ENCODE data around the gene ATXN10.
"Not testable (repeated sequence)": the region's sequence is repeated elsewhere in the genome, so short reads cannot be mapped to it uniquely, and the experiment has no call there.

ATXN10 gene

DNA sequence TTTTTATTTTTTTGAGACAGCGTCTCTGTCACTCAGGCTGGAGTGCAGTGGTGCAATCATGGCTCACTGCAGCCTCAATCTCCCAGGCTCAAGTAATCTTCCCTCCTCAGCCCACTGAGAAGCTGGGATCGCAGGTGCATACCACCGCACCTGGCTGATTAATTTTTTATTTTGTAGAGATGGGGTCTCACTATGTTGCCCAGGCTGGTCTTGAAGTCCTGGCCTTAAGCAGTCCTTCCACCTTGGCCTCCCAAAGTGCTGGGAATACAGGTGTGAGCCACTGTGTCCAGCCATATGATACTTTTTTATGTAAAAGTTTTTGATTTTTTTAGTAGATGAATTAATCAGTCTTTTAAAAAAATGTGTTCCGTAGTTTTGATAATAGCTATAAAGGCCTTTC, 42.8 kb downstream of the ATXN10 start:
- not testable (repeated sequence) for DNase-seq

DNA sequence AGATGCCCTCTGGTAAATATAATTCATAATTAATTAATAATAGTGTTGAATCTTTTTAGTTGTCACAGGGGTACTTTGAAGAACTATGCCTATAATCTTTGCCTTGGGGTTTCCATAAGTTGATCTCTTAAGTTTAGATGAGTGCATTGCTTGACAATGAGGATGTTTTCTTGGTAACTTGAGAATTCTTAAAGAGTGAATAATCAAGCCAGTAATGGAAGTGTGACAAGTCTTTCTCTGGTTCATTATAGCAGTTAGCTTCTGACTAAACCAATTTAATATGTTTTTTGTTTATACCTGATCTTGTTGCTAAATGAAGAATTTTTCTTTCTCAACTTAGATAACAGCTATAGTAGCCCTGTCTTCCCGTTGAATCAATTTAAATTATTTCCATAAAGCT, 46.2 kb downstream of the ATXN10 start:
- DNase-seq: no peak

DNA sequence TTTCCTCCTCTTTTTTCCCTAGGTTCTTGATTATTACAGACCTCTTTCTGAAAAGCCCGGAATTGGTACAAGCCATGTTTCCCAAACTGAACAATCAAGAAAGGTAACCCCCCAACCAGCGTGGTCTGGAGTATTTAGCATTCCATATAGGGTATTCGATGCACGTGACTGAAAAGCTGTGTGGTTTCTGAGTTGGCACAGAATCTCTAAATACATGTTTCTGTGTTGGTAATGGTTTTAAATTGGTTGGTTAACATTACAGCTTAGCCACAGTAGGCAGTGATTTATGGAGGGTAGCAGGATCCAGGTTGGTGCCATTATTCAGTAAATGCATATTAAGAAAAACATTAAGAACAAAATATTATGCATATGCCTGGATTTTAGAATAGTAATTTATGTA, 46.8 kb downstream of the ATXN10 start:
- DNase-seq: no peak

DNA sequence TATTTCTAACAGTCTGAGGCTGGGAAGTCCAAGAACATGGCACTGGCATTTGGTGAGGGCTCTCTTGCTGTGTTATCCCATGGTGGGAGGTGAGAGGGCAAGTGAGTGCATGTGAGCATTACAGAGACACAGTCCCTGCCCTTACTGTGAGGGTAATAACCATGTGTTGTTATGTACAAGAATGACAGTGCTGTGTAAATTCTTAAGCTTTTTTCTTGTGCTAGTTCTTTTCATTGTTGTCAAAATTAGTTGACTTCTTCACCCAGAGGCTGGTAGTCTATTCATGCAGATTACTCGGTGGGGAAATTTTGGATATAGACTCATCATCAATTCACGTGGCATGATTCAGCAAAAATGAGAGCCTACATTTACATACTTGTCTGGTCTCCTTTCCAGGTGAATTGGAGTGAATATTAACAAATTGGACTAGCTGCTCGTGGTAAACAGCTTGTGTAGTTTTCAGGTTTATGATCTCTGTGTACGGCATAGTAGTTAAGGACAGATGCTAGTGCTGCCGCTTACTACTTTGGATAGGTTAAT, 49.3 kb downstream of the ATXN10 start:
- no peak for DNase-seq

DNA sequence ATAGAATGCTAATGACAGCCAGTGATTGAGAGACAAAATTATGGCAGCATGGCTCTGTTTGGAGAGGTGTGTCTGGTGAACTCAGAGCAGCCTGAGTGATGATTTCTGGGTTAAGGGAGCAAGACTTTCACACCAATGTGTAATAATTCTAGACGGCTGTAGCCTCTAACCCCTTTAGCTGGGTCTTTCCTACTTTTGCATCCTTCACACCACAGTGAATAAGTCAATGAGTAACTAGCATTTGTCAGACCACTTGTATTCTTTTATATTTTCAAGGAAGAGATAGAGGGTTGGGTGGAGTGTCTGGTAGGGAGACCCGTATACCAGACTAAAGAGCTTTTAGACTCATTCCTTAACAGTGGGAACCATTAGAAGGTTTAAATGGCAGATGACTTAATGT, 50.4 kb downstream of the ATXN10 start:
- no peak for DNase-seq

DNA sequence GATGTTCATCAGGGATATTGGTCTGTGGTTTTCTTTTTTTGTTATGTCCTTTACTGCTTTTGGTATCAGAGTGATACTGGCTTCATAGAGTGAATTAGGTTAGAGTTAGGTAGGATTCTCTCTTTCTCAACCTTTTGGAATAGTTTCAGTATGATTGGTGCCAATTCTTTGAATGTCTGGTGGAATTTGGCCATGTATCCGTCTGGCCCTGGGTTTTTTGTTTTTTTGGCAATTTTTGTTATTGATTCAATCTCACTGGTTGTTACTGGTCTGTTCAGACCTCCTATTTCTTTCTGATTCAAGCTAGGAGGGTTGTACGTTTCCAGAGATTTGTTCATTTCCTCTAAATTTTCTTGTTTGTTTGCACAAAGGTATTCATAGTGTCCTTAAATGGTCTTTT, 54.4 kb downstream of the ATXN10 start:
- DNase-seq: no peak

DNA sequence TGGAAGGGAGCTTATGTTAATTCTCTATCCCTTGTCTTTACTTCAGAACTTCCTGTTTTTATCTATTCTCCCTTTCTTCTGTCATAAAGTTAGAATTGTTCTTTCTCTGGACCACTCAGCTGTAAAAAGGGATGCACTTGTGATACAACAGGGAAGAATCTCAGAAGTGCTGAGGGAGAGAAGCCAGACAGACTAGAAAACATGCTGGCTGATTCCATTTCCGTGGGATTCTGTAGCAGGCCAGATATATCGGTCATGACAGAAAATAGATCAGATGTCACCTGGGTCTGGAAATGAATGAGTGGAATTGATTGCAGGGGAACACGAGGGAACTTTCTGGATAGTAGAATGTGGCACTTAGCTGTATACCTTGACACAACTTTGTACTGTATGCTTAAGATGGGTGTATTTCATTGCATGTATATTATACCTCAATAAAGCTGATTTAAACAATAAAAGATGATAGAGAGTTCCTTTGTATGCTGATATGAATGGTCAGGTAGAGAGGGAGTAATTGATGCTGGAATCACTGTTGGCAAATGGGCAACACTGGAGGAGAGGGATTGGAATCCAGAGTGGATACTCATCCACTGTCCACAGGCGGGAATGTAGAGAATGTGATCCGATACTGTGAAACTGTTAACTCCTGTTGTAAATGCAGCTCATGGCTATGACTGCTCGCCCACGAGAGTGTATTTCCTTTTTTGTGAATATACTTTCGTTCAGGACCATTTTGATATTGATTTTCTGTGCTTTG, 59.6 kb downstream of the ATXN10 start:
- no peak for DNase-seq

DNA sequence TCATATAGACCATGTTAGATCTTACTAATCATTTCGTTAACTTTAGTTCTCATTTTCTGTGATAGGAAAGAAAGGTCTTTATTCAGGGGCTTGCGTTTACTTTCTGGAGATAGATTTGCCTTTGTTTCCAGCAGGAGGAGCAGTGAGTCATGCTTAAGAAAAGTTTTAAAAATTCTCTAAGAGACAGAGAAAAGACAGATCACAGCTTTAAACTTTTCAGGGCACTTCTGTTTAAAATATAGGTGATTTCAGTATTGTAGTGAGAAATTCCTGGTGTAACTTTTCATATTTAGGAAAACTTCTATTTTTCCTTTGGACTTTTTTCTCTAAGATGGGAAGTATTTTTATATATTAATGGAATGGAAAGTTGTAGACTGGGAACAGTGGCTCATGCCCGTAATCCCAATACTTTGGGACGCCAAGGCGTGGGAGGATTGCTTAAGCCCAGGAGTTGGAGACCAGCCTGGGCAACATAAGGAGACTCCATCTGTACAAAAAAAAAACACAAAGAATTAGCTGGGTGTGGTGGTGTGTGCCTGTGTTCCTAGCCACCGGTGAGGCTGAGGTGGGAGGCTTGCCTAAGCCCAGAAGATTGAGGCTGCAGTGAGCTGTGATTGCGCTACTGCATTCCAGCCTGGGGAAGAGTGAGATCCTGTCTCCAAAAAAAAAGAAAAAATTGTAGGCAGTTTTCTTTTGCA, 60.3 kb downstream of the ATXN10 start:
- DNase-seq: no peak

DNA sequence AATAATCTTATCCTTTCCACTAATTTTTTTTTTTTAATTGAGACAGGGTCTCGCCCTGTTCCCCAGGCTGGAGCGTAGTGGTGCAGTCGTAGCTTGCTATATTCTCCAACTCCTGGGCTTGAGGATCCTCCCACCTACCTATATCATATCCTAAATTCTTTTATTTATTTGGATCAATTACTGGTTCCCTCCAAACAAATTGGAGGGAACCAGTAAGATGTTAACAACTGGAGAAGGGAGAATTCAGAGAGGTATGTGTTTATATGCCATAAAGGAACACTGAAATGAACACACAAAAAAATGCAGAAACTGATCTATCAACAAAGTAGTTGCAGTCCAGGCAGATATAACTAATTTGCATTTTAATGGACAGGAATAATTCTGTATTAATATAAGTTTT, 63.6 kb downstream of the ATXN10 start:
- DNase-seq: no peak

DNA sequence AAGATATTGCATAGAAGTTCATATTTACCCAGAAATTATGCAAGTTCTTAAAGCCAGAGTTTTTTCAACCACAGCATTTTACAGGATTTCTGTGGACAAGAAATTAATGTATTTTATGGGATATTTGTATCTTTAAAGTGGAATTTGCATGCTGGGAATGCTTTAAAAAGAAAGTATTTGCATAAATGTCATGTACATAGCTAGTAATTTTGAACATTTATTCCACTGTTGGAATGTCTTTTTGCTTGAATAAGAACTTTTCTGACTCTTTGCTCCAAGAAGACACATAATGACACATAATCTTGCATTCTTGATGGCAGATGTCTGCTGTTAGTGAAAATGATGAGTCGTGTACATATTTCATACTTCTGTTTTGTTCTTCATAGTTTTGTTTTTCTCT, 66.6 kb downstream of the ATXN10 start:
- DNase-seq: no peak

DNA sequence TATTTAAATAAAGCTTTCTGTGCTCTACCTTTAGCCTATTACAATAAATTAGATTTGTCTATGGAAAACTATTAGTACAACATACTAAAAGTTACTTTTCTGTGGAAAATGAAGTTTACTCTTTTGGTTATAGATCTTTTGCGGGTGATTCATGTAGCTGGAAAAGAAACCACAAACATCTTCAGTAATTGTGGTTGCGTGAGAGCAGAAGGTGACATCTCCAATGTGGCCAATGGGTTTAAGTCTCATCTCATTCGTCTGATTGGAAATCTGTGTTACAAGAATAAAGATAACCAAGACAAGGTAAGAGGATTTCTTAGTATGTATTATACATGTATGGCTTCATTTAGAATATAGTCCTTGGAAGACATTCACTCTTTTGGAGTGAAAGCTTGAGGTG, 68.6 kb downstream of the ATXN10 start:
- DNase-seq: no peak

DNA sequence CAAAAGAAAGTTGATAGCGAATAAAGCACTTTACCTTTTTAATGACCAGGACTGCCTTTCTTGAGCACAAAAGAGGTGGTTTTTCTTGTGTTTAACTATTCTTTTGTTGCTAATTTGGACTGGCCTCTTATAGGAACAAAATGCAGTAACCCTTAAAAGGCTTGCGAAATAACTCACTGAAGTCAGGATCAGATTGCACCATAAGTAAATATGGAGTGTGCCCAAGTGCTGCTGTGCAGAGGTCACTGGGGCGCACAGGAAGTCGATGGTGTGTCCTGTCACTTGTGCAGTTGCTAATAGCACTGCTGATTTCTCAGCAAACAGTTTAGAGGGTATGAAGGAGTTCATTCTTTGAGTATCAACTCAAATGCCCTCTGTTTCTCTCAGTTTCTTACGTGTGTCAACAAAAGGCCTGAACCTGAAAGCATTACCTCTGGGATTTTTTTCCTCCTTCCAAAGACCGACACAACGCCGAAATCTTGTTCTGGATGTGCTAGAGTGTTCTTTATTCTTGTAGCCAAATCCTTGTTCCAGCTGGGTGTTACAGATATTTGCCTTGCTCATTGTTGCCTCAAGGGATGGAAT, 71.3 kb downstream of the ATXN10 start:
- DNase-seq: no peak

DNA sequence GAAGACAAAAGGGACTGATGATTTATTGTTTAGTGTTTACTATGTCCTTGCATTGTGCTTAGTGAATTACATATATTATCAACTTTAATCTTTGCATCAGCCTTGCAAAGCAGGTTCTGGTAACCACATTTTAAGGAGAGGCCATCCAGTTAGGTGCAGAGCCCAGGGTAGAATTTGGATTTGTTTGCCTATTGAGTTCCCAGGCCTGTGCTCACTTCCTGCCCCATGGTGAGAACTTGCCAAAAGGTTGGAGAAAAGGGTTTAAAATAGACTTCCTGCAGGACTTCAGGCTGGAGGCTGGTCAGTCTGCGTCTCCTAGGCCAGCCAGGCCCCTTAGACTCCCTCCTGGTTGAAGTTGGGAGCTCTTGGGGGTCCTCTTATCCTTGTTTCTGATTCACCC, 72.1 kb downstream of the ATXN10 start:
- no peak for DNase-seq

DNA sequence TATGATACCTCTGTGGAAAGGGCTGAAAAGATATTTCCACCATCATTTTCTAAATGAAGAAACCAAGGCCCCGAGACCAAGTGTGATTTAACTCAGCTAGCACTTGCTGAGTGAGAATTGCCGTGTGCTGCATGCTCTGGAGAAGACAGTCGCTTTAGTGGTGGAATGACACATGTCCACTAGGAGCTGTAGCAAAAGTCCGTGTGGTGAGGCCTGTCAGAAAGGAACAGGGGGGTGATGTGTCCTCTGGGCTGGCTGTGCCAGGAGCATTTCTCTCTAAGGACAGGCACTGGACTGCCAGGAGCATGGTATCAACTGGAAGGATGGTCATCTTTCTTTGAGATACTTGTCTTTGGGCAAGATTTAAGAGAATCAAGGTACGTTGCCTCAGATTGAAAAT, 72.8 kb downstream of the ATXN10 start:
- no peak for DNase-seq

DNA sequence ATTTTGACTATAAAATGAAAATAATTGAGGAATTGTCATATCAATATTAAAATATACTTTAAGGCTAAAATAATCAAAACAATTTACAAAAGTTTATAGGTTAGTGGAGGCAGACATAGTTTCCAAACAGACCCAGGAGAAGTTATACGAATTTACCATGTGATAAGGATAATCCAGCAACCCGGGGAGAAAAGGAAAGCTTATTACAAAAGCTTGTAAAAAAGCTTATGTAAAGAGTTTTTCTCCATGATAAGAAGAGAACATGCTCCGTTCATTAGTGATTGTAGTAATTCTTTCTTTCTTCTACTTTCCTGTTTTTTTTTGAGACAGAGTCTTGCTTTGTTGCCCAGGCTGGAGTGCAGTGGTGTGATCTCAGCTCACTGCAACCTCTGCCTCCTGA, 79.0 kb downstream of the ATXN10 start:
- no peak for DNase-seq

DNA sequence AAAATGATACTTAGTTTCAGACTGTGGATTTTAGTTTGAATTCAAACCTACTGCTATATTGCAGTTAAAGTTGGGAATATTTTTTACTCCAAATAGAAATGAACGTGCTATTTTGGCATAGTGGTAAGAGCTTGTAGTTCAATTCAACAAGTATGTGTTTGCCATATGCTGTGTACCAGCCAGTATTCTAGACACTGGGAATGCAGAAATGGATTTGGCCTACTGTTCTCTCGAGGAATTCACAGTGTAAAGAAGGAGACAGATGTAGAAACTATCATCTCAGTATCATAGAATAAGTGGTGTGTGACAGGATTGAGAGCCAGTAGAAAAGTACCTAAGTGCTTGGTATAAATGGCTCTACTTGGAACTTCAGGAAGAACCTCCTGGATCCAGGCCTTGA, 80.4 kb downstream of the ATXN10 start:
- no peak for DNase-seq

DNA sequence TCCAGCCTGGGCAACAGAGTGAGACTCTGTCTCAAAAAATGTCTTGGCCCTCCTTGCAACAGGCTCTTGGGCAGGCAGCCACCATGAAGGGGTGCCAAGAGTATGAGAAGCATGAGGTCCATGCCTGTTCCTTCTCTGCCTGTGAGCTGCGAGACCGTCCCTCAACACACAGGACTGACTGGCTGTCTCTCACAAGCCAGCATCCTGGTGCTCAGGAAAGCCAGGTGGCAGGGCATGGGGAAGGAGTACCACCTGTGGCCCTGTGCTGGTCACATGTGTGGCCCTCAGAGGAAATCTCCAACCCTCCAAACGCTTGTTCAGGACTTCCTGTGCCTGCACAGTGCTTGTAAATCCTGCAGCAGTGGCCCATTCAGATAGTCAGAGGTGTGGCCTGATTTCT, 83.2 kb downstream of the ATXN10 start:
- DNase-seq: no peak

DNA sequence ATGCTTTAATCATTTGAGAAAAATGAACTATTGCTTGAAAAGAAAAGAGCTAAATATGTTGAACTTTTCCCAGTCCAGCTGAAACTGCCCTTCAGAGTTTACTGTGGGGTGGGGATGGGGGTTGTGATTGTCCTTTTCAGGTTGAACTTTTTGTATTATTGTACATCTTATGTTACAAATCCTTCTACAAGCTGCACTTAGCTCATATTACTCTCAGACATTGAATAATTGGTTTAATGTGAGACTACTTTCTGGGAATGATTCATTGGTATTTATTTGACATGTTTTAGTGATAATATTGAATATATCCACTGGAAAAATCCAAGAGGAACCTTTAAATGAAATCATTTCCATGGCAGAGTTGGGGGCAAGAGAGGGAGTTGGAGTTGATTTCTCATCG, 84.9 kb downstream of the ATXN10 start:
- DNase-seq: no peak

DNA sequence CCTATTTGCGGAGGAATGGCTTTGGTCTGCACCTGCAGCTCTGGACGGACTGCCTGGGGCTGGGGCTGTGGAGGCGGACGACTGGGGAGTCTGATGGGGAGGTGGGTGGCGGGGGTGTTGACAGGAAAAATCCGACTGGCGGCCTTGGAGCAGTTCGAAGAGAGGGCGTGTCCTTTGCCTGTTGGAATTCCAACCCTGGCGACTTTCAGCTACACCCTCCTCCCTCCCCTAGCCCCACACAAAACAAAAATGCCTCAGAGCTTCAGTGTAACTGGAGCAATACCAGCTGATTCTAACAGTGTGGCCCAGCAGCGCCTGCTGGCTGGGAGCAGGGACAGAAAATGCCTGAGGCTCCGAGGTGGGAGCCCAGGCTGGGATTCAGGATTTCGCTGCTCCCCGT, 85.4 kb downstream of the ATXN10 start:
- DNase-seq: no peak

DNA sequence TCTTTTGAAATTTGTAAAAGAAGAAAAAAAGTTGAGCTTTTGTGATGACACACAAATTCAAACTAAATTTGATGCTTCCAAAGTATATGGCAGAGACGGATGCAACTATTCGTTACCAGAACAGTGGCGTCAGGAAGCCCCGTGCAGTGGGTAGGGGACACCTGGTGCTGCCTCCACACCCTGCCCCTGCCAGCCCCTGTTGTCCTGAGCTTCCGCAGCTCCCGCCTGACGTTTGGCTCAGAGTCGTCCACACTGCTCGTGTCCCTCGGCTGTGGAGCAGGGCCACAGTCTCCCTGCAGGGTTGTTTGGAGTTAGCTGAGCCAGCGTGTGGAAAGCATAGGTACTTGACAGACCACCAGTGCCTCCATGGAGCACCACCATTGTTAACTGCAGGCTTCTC, 86.3 kb downstream of the ATXN10 start:
- DNase-seq: no peak

DNA sequence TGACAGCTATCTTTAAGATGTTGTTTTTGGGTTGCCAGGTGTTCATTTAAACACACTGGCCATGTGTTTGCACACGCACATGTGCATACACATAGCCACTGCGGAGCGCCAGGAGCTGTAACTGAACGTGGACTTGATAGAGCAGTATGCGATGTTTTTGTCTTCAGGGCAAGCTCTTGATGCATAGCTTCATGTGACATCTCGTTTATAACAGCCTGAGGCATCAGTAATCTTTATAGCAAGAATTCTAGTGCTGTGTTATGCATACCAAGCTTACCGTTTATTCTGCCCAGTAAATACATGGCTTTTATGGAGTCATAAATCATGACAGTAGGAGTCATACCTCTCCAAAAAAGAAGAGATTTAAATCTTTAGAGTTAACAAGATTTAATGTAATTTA, 87.0 kb downstream of the ATXN10 start:
- DNase-seq: no peak

DNA sequence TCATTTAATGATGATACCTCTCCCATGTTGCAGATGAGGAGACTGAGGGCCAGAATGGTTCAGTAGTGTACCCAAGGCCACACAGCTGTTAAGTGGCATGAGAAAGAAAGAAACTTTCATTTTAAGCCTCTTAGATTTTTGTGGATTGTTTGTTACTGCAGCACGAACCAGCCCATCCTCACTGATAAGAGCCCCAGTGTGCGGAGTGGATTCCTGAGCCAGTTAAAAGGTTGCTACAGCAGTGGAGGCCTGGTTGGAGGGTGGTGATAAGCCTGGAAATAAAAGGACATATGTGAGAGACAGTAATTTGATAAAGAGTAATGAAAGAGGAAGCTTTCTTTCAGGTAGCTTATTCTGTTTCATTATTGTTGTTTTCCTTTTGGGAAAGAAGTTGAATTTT, 89.0 kb downstream of the ATXN10 start:
- no peak for DNase-seq

DNA sequence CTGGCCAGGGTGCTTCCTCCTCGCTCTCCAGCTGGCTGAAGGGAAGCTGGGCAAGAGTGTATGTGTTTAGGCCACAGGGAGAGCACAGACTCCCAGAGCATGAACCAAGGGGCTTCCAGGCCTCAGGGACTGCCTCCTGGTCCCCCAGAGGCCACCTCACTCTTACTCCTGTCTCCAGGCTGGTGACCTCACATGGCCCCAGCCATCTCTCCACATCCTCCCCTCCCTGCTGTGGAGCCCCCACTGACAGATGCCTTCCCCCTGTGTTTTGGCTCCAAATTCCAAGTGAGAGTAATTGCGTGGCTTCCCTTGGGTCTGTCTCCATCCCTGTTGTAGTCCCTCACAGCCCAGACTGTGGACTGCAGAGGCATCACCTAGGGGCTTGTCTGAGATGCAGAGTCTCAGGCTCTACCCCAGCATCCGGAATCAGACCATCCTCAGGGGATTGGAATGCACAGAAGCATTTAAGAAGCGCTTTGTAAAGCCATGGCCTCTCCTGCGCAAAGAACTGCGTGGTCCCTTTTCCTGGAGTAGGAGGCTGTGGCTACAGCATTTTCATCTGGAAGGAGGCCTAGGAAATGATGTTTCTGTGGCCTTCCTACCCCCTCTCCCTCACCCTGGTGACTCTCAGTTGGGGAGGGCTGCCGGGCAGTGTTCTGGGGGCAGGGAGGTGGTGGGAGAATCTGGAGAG, 91.1 kb downstream of the ATXN10 start:
- DNase-seq: no peak

DNA sequence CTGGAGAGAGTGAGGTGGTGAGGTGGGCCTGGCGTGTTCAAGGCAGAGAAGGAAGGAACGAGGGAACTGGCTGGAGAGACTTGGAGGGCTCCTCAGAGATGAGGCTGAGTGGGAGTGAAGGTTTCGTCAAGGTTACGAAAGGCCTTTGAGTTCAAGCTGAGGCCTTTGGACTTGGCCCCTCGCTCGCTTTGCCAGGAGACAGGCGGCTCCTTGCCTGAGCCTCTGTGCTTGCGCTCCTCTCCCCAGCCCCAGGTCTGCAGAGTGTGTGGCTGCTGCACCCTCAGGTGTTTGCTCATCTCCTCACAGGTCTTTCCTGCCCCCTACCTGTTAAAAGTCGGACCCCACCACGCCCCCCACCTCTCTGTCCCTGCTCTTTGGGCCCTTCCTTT, 91.6 kb downstream of the ATXN10 start:
- no peak for DNase-seq

All from stimulated activated CD4-positive, alpha-beta T cell treated with anti-CD3 and anti-CD28 coated beads, Interleukin-12 subunit alpha, Interleukin-12 subunit beta, amount 100 ng/mL, for 4 hours (primary cell).